B cell (primary cell): ENCODE results near the gene ETV6. TPM values are rescaled to one million over a fixed set of nuclear protein-coding genes. Genes with fewer than 3 reads are reported as not detected.

Source experiments
- ATAC-seq: fragments of 200-7000 bp; cut with Tn5 transposase; one replicate; pipeline ENCODE4 v1.10.0; 2021; ENCODE audit warnings: low read depth, mild to moderate bottlenecking, moderate number of reproducible peaks, moderate library complexity
- CTCF ChIA-PET: fragments of 350-600 bp; sonication (Branson Sonifier 250); formaldehyde crosslinking; loops from one replicate; lab custom pipeline; 2021; ENCODE audit warnings: antibody characterized with exemption, inconsistent platforms; lab: Charles Lee
- POLR2A ChIA-PET: fragments of 350-600 bp; sonication (Branson Sonifier 250); formaldehyde crosslinking; loops from one replicate; lab custom pipeline; 2021; ENCODE audit warnings: antibody characterized with exemption; lab: Charles Lee
- DNase-seq: peaks from one replicate; pipeline ENCODE4 v3.0.0; 2013
- H2AFZ ChIP-seq: 2 replicates; pipeline ENCODE4 v1.6.1; 2012; ENCODE audit warnings: mild to moderate bottlenecking, low read depth, low read length; ENCODE audit not compliant: insufficient read depth, poor library complexity, severe bottlenecking
- H3K27ac ChIP-seq, 2 donors: 1 replicate in 1 of 2; 2 replicates in 1 of 2; pipeline ENCODE4 v1.5.1; 2012 to 2013; ENCODE audit warnings: low read length in 2 of 2, mild to moderate bottlenecking in 2 of 2, moderate library complexity in 1 of 2
- H3K27me3 ChIP-seq, 4 experiments: fragments of 200-600 bp in 1 of 4; sonication (generic) in 1 of 4; replicated peaks in 1 of 4; 1 replicate in 2 of 4; 2 replicates in 2 of 4; pipeline versions ENCODE4 v1.6.1 to v1.7.0; 2013 to 2016; ENCODE audit warnings: low read length in 3 of 4, mild to moderate bottlenecking in 2 of 4, mixed read lengths in 1 of 4, moderate library complexity in 1 of 4; ENCODE audit not compliant: insufficient read depth in 4 of 4, control insufficient read depth in 3 of 4; ENCODE audit errors: control extremely low read depth in 1 of 4
- H3K36me3 ChIP-seq, 2 experiments: replicated peaks in 1 of 2; 1 replicate in 1 of 2; 2 replicates in 1 of 2; pipeline versions ENCODE4 v1.6.1 to v1.7.1; 2013; ENCODE audit warnings: low read length in 1 of 2; ENCODE audit not compliant: insufficient read depth in 2 of 2, control insufficient read depth in 1 of 2; ENCODE audit errors: control extremely low read depth in 1 of 2, extremely low read depth in 1 of 2
- H3K4me1 ChIP-seq, 2 donors: fragments of 200-600 bp in 1 of 2; sonication (generic) in 1 of 2; 1 replicate in 1 of 2; 2 replicates in 1 of 2; pipeline versions ENCODE4 v1.5.1 to v1.6.1; 2013 to 2017; ENCODE audit warnings: low read length in 2 of 2; ENCODE audit not compliant: control insufficient read depth in 2 of 2, insufficient read depth in 2 of 2
- H3K4me2 ChIP-seq: replicated peaks from 2 replicates; pipeline ENCODE3; 2012; ENCODE audit warnings: mild to moderate bottlenecking, low read depth, low read length; ENCODE audit not compliant: poor library complexity, severe bottlenecking
- H3K4me3 ChIP-seq, 5 experiments: fragments of 200-600 bp in 1 of 5; sonication (generic) in 1 of 5; 1 replicate in 3 of 5; 2 replicates in 2 of 5; pipeline versions ENCODE4 v1.5.1 to v1.7.0; 2011 to 2016; ENCODE audit warnings: low read length in 4 of 5, mild to moderate bottlenecking in 4 of 5, low read depth in 2 of 5, control low read depth in 1 of 5, moderate library complexity in 1 of 5; ENCODE audit not compliant: insufficient read depth in 1 of 5; ENCODE audit errors: control extremely low read depth in 1 of 5, extremely low read depth in 1 of 5
- H3K79me2 ChIP-seq: fragments of 200-600 bp; sonication (generic); one replicate; pipeline ENCODE4 v1.6.0; 2016; ENCODE audit warnings: low read length; ENCODE audit not compliant: control insufficient read depth, insufficient read depth
- H3K9ac ChIP-seq: fragments of 200-600 bp; sonication (generic); 2 replicates; pipeline ENCODE4 v1.6.1; 2017; ENCODE audit warnings: mild to moderate bottlenecking, low read length, moderate library complexity
- H3K9me3 ChIP-seq, 3 donors: one replicate each; pipeline versions ENCODE4 v1.6.1 to v1.7.1; 2013; ENCODE audit warnings: low read length in 2 of 3; ENCODE audit not compliant: control insufficient read depth in 2 of 3, insufficient read depth in 1 of 3; ENCODE audit errors: control extremely low read depth in 1 of 3
- H4K20me1 ChIP-seq: 2 replicates; pipeline ENCODE4 v1.6.0; 2012; ENCODE audit warnings: mild to moderate bottlenecking, low read length; ENCODE audit not compliant: insufficient read depth, control insufficient read depth, poor library complexity, severe bottlenecking
- H3K27ac Mint-ChIP-seq: one replicate; pipeline ENCODE4 v1.8.0; 2021; ENCODE audit warnings: mixed read lengths
- H3K27me3 Mint-ChIP-seq: one replicate; pipeline ENCODE4 v1.8.0; 2021; ENCODE audit warnings: mixed read lengths
- H3K4me1 Mint-ChIP-seq: one replicate; pipeline ENCODE4 v1.8.0; 2021; ENCODE audit warnings: mixed read lengths
- H3K4me3 Mint-ChIP-seq: one replicate; pipeline ENCODE4 v1.8.0; 2021; ENCODE audit warnings: mixed read lengths
- H3K9me3 Mint-ChIP-seq: one replicate; pipeline ENCODE4 v1.8.0; 2022; ENCODE audit warnings: mixed read lengths; ENCODE audit not compliant: insufficient read depth
- EZH2 ChIP-seq: IDR thresholded peaks from 2 replicates; pipeline ENCODE4 v1.6.1; 2012; ENCODE audit warnings: borderline replicate concordance, low read depth, mild to moderate bottlenecking, moderate library complexity, low read length; ENCODE audit not compliant: insufficient read depth, poor library complexity, severe bottlenecking
- WGBS: methylation state at CpG from one replicate; pipeline ENCODE4 v1.1.5; 2013; ENCODE audit warnings: missing lambda C conversion rate; ENCODE audit not compliant: insufficient coverage; 5-methylcytosine and 5-hydroxymethylcytosine counted together
- intact Hi-C: fragments of 100-400 bp; cut with micrococcal nuclease; formaldehyde crosslinking; loops from one replicate; pipeline ENCODE4 v1.10.0; 2022
- polyA plus RNA-seq: library from polyadenylated mRNA; depleted of rRNA; stranded (reverse); fragments of >200 nt; gene quantifications from 2 replicates; pipeline ENCODE4 v1.2.3, GENCODE V29; 2012
- total RNA-seq, 2 donors: library from RNA; stranded (reverse); fragments of 120-200 nt in 1 of 2; gene quantifications; 1 replicate in 1 of 2; 2 replicates in 1 of 2; pipeline versions ENCODE4 v1.2.3 to v1.2.4, GENCODE V29; 2013 to 2022
- TF ChIP-seq, protein P1 (sequence below): fragments of 200-600 bp; IDR thresholded peaks from one replicate; pipeline ENCODE4 v1.8.0; 2022; ENCODE audit warnings: antibody characterized with exemption, mild to moderate bottlenecking

The ETV6 gene
- total and polyA plus RNA-seq, 2 donors (not counting 1 experiment from before 2014, with no cell fraction given), result 17.4 to 123 TPM

DNA sequence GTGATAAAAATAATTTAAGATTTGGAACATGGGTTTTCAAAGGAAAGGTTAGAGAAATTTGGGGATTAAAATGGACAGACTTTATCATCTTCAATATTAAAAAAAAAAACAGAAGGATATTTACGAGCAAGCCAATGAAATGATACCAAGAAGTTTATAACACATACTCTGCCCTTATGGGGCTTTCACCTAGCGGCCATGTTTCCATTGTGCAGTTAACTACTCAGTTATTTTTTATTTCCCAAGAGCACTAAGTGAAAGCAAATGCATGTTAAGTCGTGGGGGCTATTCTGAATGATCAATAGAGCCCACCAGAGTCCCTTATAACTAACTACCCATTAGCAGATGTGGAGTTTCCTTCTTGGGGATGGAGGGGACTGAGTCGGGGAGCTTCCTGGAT is 53.9 kb downstream of the ETV6 start:
- Mint-ChIP-seq H3K27me3 (no peaks in the 10 kb centered on the region), H3K27ac (no peak overlapping the region), H3K4me3 (no peak overlapping the region), H3K9me3 (no peaks in the 10 kb centered on the region), H3K4me1 (peaks cover 28% of the 10 kb centered on the region)
- TF ChIP-seq, protein P1, sequence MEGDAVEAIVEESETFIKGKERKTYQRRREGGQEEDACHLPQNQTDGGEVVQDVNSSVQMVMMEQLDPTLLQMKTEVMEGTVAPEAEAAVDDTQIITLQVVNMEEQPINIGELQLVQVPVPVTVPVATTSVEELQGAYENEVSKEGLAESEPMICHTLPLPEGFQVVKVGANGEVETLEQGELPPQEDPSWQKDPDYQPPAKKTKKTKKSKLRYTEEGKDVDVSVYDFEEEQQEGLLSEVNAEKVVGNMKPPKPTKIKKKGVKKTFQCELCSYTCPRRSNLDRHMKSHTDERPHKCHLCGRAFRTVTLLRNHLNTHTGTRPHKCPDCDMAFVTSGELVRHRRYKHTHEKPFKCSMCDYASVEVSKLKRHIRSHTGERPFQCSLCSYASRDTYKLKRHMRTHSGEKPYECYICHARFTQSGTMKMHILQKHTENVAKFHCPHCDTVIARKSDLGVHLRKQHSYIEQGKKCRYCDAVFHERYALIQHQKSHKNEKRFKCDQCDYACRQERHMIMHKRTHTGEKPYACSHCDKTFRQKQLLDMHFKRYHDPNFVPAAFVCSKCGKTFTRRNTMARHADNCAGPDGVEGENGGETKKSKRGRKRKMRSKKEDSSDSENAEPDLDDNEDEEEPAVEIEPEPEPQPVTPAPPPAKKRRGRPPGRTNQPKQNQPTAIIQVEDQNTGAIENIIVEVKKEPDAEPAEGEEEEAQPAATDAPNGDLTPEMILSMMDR, result no peak
- TF ChIP-seq EZH2, result no peak
- peaks cover 0 to 8% of the 10 kb centered on the region in 2 experiments for H3K36me3 ChIP-seq
- H3K27me3 ChIP-seq, result no peaks in the 10 kb centered on the region
- no peak for DNase-seq
- no peak overlapping the region for H2AFZ ChIP-seq
- H4K20me1 ChIP-seq, result peaks cover 75% of the 10 kb centered on the region
- peaks cover 77% of the 10 kb centered on the region for H3K79me2 ChIP-seq
- no peaks in the 10 kb centered on the region for H3K4me1 ChIP-seq
- ChIA-PET CTCF (no interaction called here), POLR2A (no interaction called here)
- H3K9ac ChIP-seq, result no peak overlapping the region
- no peaks in the 10 kb centered on the region for H3K9me3 ChIP-seq
- H3K4me3 ChIP-seq, result no peak overlapping the region
- intact Hi-C loops, result no loop called here
- H3K4me2 ChIP-seq, result no peak overlapping the region
- ATAC-seq, result no peak
- WGBS, result no CpG with 5 or more reads among the region's 4 CpGs
- no peak overlapping the region for H3K27ac ChIP-seq

DNA sequence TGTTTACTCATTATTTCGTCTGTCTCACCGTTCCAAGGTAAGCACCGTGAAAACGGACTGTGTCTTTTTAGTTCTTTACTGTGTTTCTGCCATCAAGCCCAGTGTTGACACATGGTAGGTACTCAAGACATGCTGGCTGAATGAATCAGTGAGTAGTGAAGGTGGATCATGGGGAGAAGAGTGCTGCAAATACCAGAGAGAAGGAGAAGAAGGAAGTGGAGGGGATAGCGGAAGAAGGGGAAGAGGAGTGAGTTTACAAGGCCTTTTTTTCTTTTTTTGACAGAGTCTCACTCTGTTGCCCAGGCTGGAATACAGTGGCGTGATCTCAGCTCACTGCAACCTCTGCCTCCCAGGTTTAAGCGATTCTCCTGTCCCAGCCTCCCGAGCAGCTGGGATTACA is 54.6 kb downstream of the ETV6 start:
- no peaks in the 10 kb centered on the region for H3K27me3 Mint-ChIP-seq
- H3K27ac Mint-ChIP-seq, result peak overlapping the region; percentile 2
- ChIA-PET POLR2A (no interaction called here), CTCF (no interaction called here)
- H3K4me3 Mint-ChIP-seq, result no peak overlapping the region
- Histone ChIP-seq H3K4me1 (no peaks in the 10 kb centered on the region), H3K9ac (no peak overlapping the region), H4K20me1 (peaks cover 78% of the 10 kb centered on the region), H3K36me3 (peaks cover 0 to 8% of the 10 kb centered on the region in 2 experiments), H3K4me2 (no peak overlapping the region), H3K79me2 (peaks cover 77% of the 10 kb centered on the region), H3K9me3 (no peaks in the 10 kb centered on the region), H3K27me3 (no peaks in the 10 kb centered on the region), H3K27ac (no peak overlapping the region), H2AFZ (no peak overlapping the region), H3K4me3 (no peak overlapping the region)
- intact Hi-C loops, result no loop called here
- DNase-seq (no peak), ATAC-seq (no peak)
- H3K4me1 Mint-ChIP-seq, result peaks cover 29% of the 10 kb centered on the region
- WGBS, result 98% methylated on average over 8 of the region's 8 CpGs
- TF ChIP-seq, protein P1, result no peak
- no peak for TF ChIP-seq EZH2
- H3K9me3 Mint-ChIP-seq, result no peaks in the 10 kb centered on the region
